Body of pancreas (tissue), 4 donors: ENCODE data around the gene PRMT5. TPM values are rescaled to one million over a fixed set of nuclear protein-coding genes. Genes with fewer than 3 reads are reported as not detected.
"Not testable (repeated sequence)": the region's sequence is repeated elsewhere in the genome, so short reads cannot be mapped to it uniquely, and the experiment has no call there.

Experiments used
- ATAC-seq: fragments of 150-250 bp; one replicate; pipeline ENCODE4 v1.9.1; 2016
- DNase-seq, 4 donors: peaks; one replicate each; pipeline ENCODE4 v3.0.0-alpha.2; 2019
- H3K27ac ChIP-seq, 4 donors: fragments of 200-600 bp; sonication (generic); 1 replicate in 3 of 4; 2 replicates in 1 of 4; pipeline versions ENCODE4 v1.5.1 to v1.6.1; 2016 to 2019; ENCODE audit warnings: mild to moderate bottlenecking in 1 of 4, mixed read lengths in 1 of 4, moderate library complexity in 1 of 4
- H3K27me3 ChIP-seq, 2 donors: fragments of 200-600 bp; sonication (generic); one replicate each; pipeline ENCODE4 v1.6.0; 2016; ENCODE audit warnings: mild to moderate bottlenecking in 1 of 2
- H3K36me3 ChIP-seq, 2 donors: fragments of 200-600 bp; sonication (generic); replicated peaks in 1 of 2; 2 replicates each; pipeline ENCODE4 v1.5.1; 2016; ENCODE audit warnings: low read depth in 2 of 2; ENCODE audit not compliant: insufficient read depth in 1 of 2
- H3K4me1 ChIP-seq: fragments of 200-600 bp; sonication (generic); one replicate; pipeline ENCODE4 v1.6.0; 2016
- H3K4me3 ChIP-seq, 2 donors: fragments of 200-600 bp; sonication (generic); 1 replicate in 1 of 2; 2 replicates in 1 of 2; pipeline ENCODE4 v1.5.1; 2016 to 2019
- H3K9me3 ChIP-seq, 3 donors: fragments of 200-600 bp; sonication (generic); 1 replicate in 2 of 3; 2 replicates in 1 of 3; pipeline ENCODE4 v1.5.1; 2016
- POLR2A ChIP-seq, 3 donors: fragments of 450-650 bp; IDR thresholded peaks; one replicate each; pipeline ENCODE4 v1.6.1; 2016; ENCODE audit warnings: antibody characterized with exemption in 3 of 3, mild to moderate bottlenecking in 2 of 3
- WGBS, 2 donors: methylation state at CpG; one replicate each; pipeline ENCODE4 v1.1.5; 2017; 5-methylcytosine and 5-hydroxymethylcytosine counted together
- intact Hi-C: fragments of 100-400 bp; cut with DNase I; formaldehyde crosslinking; loops from one replicate; pipeline ENCODE4 v1.15.1; 2023
- total RNA-seq, 2 donors: library from RNA; depleted of rRNA; stranded (reverse); fragments of >200 nt; gene quantifications; one replicate each; pipeline ENCODE4 v1.1.0, GENCODE V29; 2016
- TF ChIP-seq, protein P1 (sequence below), 7 experiments: fragments of 450-650 bp in 4 of 7; fragments of 200-600 bp in 3 of 7; sonication (generic) in 3 of 7; IDR thresholded peaks; one replicate each; pipeline ENCODE4 v1.5.1; 2016 to 2019; ENCODE audit warnings: antibody characterized with exemption in 7 of 7

The PRMT5 gene
- total RNA-seq, 2 donors from 2014 or later = 36.1 to 40.2 TPM

GRCh38 chr14:22952418-22952817, 23.2 kb upstream of the PRMT5 start:
- intact Hi-C loops = no loop called here
- Histone ChIP-seq H3K27ac (no peak overlapping the region), H3K4me3 (no peak overlapping the region), H3K9me3 (no peaks in the 10 kb centered on the region), H3K27me3 (no peaks in the 10 kb centered on the region), H3K36me3 (peaks cover 0 to 6% of the 10 kb centered on the region in 2 donors), H3K4me1 (peaks cover 13% of the 10 kb centered on the region)
- ATAC-seq = no peak
- TF ChIP-seq POLR2A (IDR thresholded peaks at IDR 0.05) = no peak
- TF ChIP-seq, protein P1, sequence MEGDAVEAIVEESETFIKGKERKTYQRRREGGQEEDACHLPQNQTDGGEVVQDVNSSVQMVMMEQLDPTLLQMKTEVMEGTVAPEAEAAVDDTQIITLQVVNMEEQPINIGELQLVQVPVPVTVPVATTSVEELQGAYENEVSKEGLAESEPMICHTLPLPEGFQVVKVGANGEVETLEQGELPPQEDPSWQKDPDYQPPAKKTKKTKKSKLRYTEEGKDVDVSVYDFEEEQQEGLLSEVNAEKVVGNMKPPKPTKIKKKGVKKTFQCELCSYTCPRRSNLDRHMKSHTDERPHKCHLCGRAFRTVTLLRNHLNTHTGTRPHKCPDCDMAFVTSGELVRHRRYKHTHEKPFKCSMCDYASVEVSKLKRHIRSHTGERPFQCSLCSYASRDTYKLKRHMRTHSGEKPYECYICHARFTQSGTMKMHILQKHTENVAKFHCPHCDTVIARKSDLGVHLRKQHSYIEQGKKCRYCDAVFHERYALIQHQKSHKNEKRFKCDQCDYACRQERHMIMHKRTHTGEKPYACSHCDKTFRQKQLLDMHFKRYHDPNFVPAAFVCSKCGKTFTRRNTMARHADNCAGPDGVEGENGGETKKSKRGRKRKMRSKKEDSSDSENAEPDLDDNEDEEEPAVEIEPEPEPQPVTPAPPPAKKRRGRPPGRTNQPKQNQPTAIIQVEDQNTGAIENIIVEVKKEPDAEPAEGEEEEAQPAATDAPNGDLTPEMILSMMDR (IDR thresholded peaks at IDR 0.05) = no peak
- DNase-seq = no peak
- 89 to 94% methylated on average over 1 of the region's 1 CpG for WGBS, 2 donors

- H3K27me3 ChIP-seq, DNase-seq, H3K27ac ChIP-seq, H3K9me3 ChIP-seq, H3K4me3 ChIP-seq, ATAC-seq, intact Hi-C loops: not testable (repeated sequence)
- 69 to 87% methylated on average over 8 of the region's 8 CpGs for WGBS, 2 donors
- H3K36me3 ChIP-seq = peaks cover 0 to 12% of the 10 kb centered on the region in 2 donors
- H3K4me1 ChIP-seq = peaks cover 10% of the 10 kb centered on the region
These were observed 22.6 kb upstream of the PRMT5 start for GRCh38 chr14:22951795-22952194.

- TF ChIP-seq POLR2A (IDR thresholded peaks at IDR 0.05) = no peak
- TF ChIP-seq, protein P1 (IDR thresholded peaks at IDR 0.05) = no peak
- intact Hi-C loops = no loop called here
- ATAC-seq (no peak), DNase-seq (no peak)
- no peaks in the 10 kb centered on the region for H3K27me3 ChIP-seq
- 92 to 100% methylated on average over 3 of the region's 3 CpGs for WGBS, 2 donors
- no peak overlapping the region for H3K4me3 ChIP-seq
- peaks cover 0 to 14% of the 10 kb centered on the region in 2 donors for H3K36me3 ChIP-seq
- H3K27ac ChIP-seq = no peak overlapping the region
- no peaks in the 10 kb centered on the region for H3K4me1 ChIP-seq
- no peaks in the 10 kb centered on the region for H3K9me3 ChIP-seq
These were observed 16.5 kb upstream of the PRMT5 start for GRCh38 chr14:22945642-22946041.

GRCh38 chr14:22939684-22940083, 10.5 kb upstream of the PRMT5 start:
- Histone ChIP-seq H3K4me1 (no peaks in the 10 kb centered on the region), H3K4me3 (no peak overlapping the region), H3K36me3 (no peaks in the 10 kb centered on the region), H3K9me3 (no peaks in the 10 kb centered on the region), H3K27me3 (no peaks in the 10 kb centered on the region), H3K27ac (no peak overlapping the region)
- intact Hi-C loops = no loop called here
- no peak for DNase-seq
- WGBS, 2 donors = 88 to 96% methylated on average over 4 of the region's 4 CpGs
- no peak for TF ChIP-seq POLR2A (IDR thresholded peaks at IDR 0.05)
- TF ChIP-seq, protein P1 (IDR thresholded peaks at IDR 0.05) = no peak
- no peak for ATAC-seq

DNA sequence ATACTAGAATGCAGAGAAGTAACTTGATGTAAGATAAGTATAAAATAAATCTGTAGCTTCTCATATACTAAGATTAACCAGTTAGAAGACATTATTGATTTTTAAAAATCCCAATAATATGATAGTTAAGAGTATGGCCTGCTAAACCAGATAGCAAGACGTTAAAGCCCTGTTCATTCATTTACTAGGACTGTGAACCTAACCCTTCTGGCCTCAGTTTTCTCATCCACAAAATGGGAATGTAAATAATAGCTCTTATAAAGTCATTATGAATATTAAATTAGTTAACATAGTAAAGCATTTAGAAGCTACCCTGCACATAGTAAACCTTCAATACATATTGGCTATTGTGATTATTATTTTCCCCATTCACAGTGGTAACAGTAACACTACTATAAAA, 6.0 kb upstream of the PRMT5 start:
- H3K4me3 ChIP-seq = no peak overlapping the region
- H3K4me1 ChIP-seq = peaks cover 32% of the 10 kb centered on the region
- TF ChIP-seq POLR2A (IDR thresholded peaks at IDR 0.05) = no peak
- TF ChIP-seq, protein P1 (IDR thresholded peaks at IDR 0.05) = no peak
- DNase-seq (no peak), ATAC-seq (no peak)
- WGBS, 2 donors = 40 to 65% methylated on average over 1 of the region's 1 CpG
- H3K27me3 ChIP-seq = no peaks in the 10 kb centered on the region
- H3K36me3 ChIP-seq = no peaks in the 10 kb centered on the region
- H3K27ac ChIP-seq = no peak overlapping the region
- H3K9me3 ChIP-seq = no peaks in the 10 kb centered on the region
- intact Hi-C loops = no loop called here
